ENCODE data around the gene ADAMTS2.

DNA sequence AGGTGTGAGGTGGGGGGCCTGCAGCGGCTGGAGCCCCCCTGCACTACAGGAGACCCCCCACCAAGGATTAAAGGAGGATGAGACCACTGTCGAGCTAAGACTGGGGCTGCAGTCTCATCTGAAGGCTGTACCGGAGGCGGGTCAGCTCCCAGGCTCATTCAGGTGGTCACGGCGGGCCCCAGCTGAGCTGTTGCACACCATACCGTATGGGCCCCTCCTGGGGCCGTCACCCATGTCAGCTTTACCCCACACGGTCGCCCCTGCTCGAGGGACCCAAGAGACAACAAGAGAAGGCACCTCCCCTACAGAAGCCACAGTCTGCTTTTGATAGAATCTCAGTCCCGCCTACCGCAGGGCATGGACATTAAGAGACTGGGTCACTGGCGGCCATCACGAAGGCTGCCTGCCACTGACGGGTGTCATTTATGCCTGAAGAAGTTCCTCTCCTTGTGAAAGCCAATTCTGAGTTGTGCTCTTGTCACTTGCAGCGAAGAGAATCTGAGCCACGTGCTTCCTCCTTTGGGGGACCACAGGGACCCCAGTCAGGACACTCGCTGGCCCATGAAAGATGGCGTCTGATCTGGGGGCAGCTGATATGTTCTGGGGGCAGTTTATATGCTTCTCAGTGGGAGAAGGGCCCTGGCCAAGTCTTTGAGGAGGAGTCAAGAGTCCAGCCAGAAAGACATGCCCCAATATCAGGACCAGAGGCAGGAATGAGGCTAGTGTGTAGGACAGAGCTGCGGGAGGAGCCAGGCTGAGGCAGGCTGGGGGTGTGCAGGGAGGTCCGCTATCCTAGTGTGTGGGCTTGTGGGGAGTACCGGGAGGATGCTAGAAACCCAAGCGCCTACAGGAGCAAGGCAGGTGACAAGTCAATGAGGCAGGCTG is 182.7 kb downstream of the ADAMTS2 start:
- no peak for TF ChIP-seq POLR2A (IDR thresholded peaks at IDR 0.05)
- TF ChIP-seq, protein P1, sequence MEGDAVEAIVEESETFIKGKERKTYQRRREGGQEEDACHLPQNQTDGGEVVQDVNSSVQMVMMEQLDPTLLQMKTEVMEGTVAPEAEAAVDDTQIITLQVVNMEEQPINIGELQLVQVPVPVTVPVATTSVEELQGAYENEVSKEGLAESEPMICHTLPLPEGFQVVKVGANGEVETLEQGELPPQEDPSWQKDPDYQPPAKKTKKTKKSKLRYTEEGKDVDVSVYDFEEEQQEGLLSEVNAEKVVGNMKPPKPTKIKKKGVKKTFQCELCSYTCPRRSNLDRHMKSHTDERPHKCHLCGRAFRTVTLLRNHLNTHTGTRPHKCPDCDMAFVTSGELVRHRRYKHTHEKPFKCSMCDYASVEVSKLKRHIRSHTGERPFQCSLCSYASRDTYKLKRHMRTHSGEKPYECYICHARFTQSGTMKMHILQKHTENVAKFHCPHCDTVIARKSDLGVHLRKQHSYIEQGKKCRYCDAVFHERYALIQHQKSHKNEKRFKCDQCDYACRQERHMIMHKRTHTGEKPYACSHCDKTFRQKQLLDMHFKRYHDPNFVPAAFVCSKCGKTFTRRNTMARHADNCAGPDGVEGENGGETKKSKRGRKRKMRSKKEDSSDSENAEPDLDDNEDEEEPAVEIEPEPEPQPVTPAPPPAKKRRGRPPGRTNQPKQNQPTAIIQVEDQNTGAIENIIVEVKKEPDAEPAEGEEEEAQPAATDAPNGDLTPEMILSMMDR (IDR thresholded peaks at IDR 0.05): no peak
